GM08714 (cell line): ENCODE measurements around the gene CRY2.
A peak's percentile ranks its signal among the peaks of the same experiment; 100 is the strongest.

Source experiments
- H3K4me3 ChIP-seq: fragments of 200-500 bp; sonication (Bioruptor generic); 2 replicates; pipeline ENCODE4 v1.5.1; 2014; ENCODE audit warnings: mild to moderate bottlenecking, low read length, inconsistent platforms
- ZNF274 ChIP-seq: IDR thresholded peaks from 2 replicates; pipeline ENCODE4 v1.6.1; 2012; ENCODE audit warnings: mild to moderate bottlenecking, low read depth, low read length

Gene CRY2

GRCh38 chr11:45848654-45849081, 1.4 kb downstream of the CRY2 start:
- TF ChIP-seq ZNF274 = no peak

GRCh38 chr11:45850446-45850845, 3.2 kb downstream of the CRY2 start:
- TF ChIP-seq ZNF274 = no peak
- H3K4me3 ChIP-seq = no peak overlapping the region

More at GRCh38 chr11:45848654-45849081, 1.4 kb downstream of the CRY2 start:
- peak overlapping the region; percentile 91; the same call in 1 of the 2 replicates for H3K4me3 ChIP-seq

DNA sequence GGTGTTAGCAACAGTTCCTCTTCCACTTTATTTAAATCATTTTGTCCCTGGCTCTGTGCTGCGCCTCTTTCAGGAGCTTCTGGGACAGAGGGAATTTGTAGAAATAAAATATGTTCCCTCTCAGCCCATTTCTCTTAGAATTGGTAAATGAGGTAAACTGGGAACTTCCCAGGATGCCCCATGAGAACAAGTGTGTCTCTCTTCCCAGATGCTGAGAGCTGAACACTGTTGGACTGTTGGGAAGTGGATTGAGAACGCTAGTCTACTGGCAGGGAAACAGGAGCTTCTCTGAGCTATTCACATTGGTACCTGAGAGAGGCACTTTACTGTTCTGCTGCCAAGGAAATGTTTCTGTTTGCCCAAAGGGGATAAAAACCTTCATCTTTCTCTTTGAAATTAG, 4.0 kb downstream of the CRY2 start:
- no peak for TF ChIP-seq ZNF274
- H3K4me3 ChIP-seq = no peak overlapping the region

GRCh38 chr11:45852018-45852711, 4.9 kb downstream of the CRY2 start:
- no peak overlapping the region; the same call in 1 of the 2 replicates for H3K4me3 ChIP-seq
- no peak for TF ChIP-seq ZNF274

GRCh38 chr11:45852712-45853101, 5.4 kb downstream of the CRY2 start:
- no peak overlapping the region; the same call in 1 of the 2 replicates for H3K4me3 ChIP-seq
- TF ChIP-seq ZNF274 = no peak

DNA sequence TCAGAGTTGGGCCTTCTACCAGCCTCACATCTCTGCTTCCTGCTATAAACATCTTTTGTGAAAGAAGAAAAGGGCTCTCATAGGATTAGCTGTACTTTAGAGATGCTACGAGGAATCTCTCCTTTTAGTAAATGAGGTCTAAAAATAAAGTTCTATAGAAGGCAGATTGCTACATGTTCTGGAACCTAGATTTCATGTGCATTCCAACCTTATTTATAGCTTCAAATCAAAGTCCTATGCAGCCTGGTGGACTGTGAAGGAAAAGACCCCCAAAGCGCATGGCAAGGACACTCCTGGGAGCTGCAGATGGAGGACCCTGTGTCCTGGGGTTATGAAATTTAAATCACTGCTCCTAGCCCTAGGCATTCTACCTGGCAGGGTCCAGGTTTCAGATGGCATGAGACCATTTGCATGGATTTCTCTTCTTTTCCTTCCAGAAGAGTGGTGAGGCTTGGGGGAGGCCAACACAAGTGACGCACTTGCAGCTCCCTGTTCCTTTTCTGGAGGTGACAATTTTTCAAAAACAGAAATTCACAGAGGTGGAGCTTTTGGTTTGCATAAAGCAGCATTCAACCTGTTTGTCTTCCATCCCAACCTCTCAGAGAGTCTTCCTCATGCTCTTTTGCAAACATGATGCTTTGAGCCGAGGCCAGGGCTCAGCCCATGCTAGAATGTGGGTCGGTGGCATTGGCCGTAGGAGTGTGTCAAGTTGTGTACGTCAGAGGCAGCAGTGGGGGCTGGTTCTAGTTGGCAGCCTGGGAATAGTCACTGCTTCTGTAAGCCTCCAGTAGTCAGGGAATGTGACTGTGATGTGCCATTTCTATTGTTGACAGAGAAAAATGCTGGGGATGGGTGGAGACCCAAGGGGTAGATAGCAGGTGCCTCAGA, 6.3 kb downstream of the CRY2 start:
- TF ChIP-seq ZNF274 = no peak
- H3K4me3 ChIP-seq = no peak overlapping the region

GRCh38 chr11:45855308-45855707, 8.0 kb downstream of the CRY2 start:
- no peak for TF ChIP-seq ZNF274

DNA sequence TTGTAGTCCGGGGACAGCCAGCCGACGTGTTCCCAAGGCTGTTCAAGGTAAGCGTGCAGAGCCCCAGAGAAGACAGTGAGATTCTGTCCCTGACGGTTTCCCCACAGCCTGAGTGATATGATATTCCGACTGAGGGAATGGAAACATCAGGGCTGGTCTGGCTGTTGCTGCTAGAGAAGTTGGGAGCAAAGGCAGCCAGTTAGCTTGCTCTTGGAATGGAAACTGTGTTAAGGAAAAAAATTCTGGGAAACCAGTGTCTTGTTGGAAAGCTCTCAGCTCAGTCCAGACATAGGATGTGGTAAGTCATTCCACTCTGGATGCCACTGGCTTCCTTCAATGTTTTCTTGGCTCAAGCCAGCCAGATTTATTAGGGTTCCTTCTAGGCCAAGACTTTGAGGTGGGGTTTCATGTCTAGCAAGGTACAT, 8.8 kb downstream of the CRY2 start:
- H3K4me3 ChIP-seq = no peak overlapping the region
- no peak for TF ChIP-seq ZNF274

More at GRCh38 chr11:45855308-45855707, 8.0 kb downstream of the CRY2 start:
- no peak overlapping the region for H3K4me3 ChIP-seq

- no peak for TF ChIP-seq ZNF274
- H3K4me3 ChIP-seq = no peak overlapping the region
These were observed 10.7 kb downstream of the CRY2 start for GRCh38 chr11:45857961-45858474.

GRCh38 chr11:45858751-45859398, 11.6 kb downstream of the CRY2 start:
- TF ChIP-seq ZNF274 = no peak
- no peak overlapping the region for H3K4me3 ChIP-seq

DNA sequence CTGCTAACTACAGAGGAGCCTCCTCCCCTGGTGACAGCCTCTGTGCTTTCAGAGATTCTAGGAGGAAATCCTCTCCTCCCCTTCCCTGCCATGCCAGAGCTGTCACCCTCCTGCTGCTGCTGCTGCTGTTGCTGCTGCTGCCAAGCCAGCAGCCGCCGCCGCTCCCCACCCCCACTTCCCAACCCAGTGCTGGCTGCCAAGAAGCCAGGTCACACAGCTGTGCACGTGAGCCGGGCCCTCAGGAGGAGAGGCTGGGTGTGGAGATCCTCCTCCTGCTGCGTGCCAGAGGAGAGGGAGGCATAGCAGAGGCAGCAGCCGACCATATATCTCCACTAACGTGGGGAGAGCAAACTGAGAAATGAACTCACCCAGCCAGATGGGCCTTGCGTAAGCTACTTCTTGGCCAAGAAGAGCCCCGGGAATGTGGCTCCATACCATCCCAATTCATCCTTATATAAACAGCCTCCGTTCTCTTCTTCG, 12.4 kb downstream of the CRY2 start:
- H3K4me3 ChIP-seq = no peak overlapping the region
- TF ChIP-seq ZNF274 = no peak

GRCh38 chr11:45860348-45860747, 13.1 kb downstream of the CRY2 start:
- no peak for TF ChIP-seq ZNF274
- no peak overlapping the region for H3K4me3 ChIP-seq

- H3K4me3 ChIP-seq = no peak overlapping the region
- no peak for TF ChIP-seq ZNF274
These were observed 13.7 kb downstream of the CRY2 start for GRCh38 chr11:45860764-45861510.
